SK-N-MC (cell line): ENCODE data around the gene SLC25A28.

Source experiments
- DNase-seq: peaks from one replicate; pipeline ENCODE4 v3.0.0-alpha.2; 2011; ENCODE audit warnings: low read depth, low spot score
- H3K27ac ChIP-seq: fragments of 200-600 bp; sonication (generic); 2 replicates; pipeline ENCODE4 v1.5.1; 2016; ENCODE audit warnings: mixed run types
- H3K36me3 ChIP-seq: fragments of 200-600 bp; sonication (generic); 2 replicates; pipeline ENCODE4 v1.6.1; 2017; ENCODE audit warnings: antibody characterized with exemption, low read length, mixed read lengths; ENCODE audit not compliant: insufficient read depth
- H3K4me3 ChIP-seq: fragments of 200-600 bp; sonication (generic); 2 replicates; pipeline ENCODE4 v1.5.1; 2016
- H3K9ac ChIP-seq: fragments of 200-600 bp; sonication (generic); 2 replicates; pipeline ENCODE4 v1.8.0; 2017; ENCODE audit warnings: mixed run types, mixed read lengths; ENCODE audit not compliant: insufficient read length
- H3K9me3 ChIP-seq: fragments of 200-600 bp; sonication (generic); 2 replicates; pipeline ENCODE4 v1.6.1; 2017; ENCODE audit warnings: low read depth, mild to moderate bottlenecking, antibody characterized with exemption, low read length, moderate library complexity, mixed read lengths
- EZH2 ChIP-seq: fragments of 200-600 bp; sonication (generic); IDR thresholded peaks from one replicate; pipeline ENCODE4 v1.6.1; 2017; ENCODE audit warnings: antibody characterized with exemption
- FOXP2 ChIP-seq: optimal IDR thresholded peaks from 2 replicates; pipeline ENCODE3; 2011; ENCODE audit warnings: mild to moderate bottlenecking, moderate library complexity; ENCODE audit not compliant: insufficient read depth; ENCODE audit errors: extremely low read length, control extremely low read depth
- POLR2AphosphoS5 ChIP-seq: IDR thresholded peaks from 2 replicates; pipeline ENCODE4 v1.6.1; 2012; ENCODE audit warnings: mild to moderate bottlenecking, low read depth, low read length, borderline replicate concordance

Gene SLC25A28

GRCh38 chr10:99619851-99620710 lies at the start of gene SLC25A28:
Gene SLC25A28 (minus strand): TSS chr10:99620439. CDS start chr10:99620335, 104 bp downstream.
- H3K36me3 ChIP-seq = no peaks in the 10 kb centered on the region
- H3K27ac ChIP-seq = peak within 1 kb of the TSS; percentile 84
- H3K4me3 ChIP-seq = peak within 1 kb of the TSS; percentile 85
- DNase-seq = peak; percentile 94
- TF ChIP-seq POLR2AphosphoS5 (no peak), FOXP2 (peak; percentile 42)
- H3K9me3 ChIP-seq = no peaks in the 10 kb centered on the region
- peak within 1 kb of the TSS; percentile 86 for H3K9ac ChIP-seq

- H3K27ac ChIP-seq = no peak overlapping the region
- H3K36me3 ChIP-seq = no peaks in the 10 kb centered on the region
- H3K9me3 ChIP-seq = no peaks in the 10 kb centered on the region
- H3K9ac ChIP-seq = no peak overlapping the region
- TF ChIP-seq EZH2 (no peak), POLR2AphosphoS5 (no peak), FOXP2 (no peak)
- no peak for DNase-seq
- no peak overlapping the region for H3K4me3 ChIP-seq
Measured at GRCh38 chr10:99667108-99667751, 47.0 kb upstream of the SLC25A28 start.

- DNase-seq = no peak
Measured at GRCh38 chr10:99665304-99665703, 45.1 kb upstream of the SLC25A28 start.

GRCh38 chr10:99661377-99661763 lies 41.1 kb upstream of the SLC25A28 start:
- Histone ChIP-seq H3K9me3 (no peaks in the 10 kb centered on the region), H3K9ac (no peak overlapping the region)
- no peak for TF ChIP-seq POLR2AphosphoS5
- TF ChIP-seq FOXP2 = no peak
- TF ChIP-seq EZH2 = no peak

More at GRCh38 chr10:99665304-99665703, 45.1 kb upstream of the SLC25A28 start:
- H3K36me3 ChIP-seq = no peaks in the 10 kb centered on the region
- no peaks in the 10 kb centered on the region for H3K9me3 ChIP-seq
- no peak overlapping the region for H3K4me3 ChIP-seq
- H3K27ac ChIP-seq = no peak overlapping the region
- H3K9ac ChIP-seq = no peak overlapping the region
- no peak for TF ChIP-seq POLR2AphosphoS5
- no peak for TF ChIP-seq FOXP2
- no peak for TF ChIP-seq EZH2

GRCh38 chr10:99660662-99661376 lies 40.6 kb upstream of the SLC25A28 start:
- H3K4me3 ChIP-seq = no peak overlapping the region
- DNase-seq = no peak
- TF ChIP-seq FOXP2 (no peak), POLR2AphosphoS5 (no peak), EZH2 (no peak)
- H3K9me3 ChIP-seq = no peaks in the 10 kb centered on the region
- H3K36me3 ChIP-seq = no peaks in the 10 kb centered on the region
- no peak overlapping the region for H3K27ac ChIP-seq
- no peak overlapping the region for H3K9ac ChIP-seq

More at GRCh38 chr10:99661377-99661763, 41.1 kb upstream of the SLC25A28 start:
- Histone ChIP-seq H3K27ac (no peak overlapping the region), H3K36me3 (no peaks in the 10 kb centered on the region), H3K4me3 (no peak overlapping the region)
- DNase-seq = no peak

- Histone ChIP-seq H3K36me3 (no peaks in the 10 kb centered on the region), H3K9ac (peak overlapping the region; percentile 74), H3K4me3 (peak overlapping the region; percentile 83), H3K9me3 (no peaks in the 10 kb centered on the region), H3K27ac (no peak overlapping the region)
- TF ChIP-seq FOXP2 (no peak), EZH2 (no peak), POLR2AphosphoS5 (no peak)
- no peak for DNase-seq
Measured at GRCh38 chr10:99659868-99660366, 39.7 kb upstream of the SLC25A28 start.

GRCh38 chr10:99659031-99659867 lies 39.0 kb upstream of the SLC25A28 start, which contains the start of gene ENTPD7:
Gene ENTPD7 (plus strand): TSS chr10:99659509. CDS start chr10:99659957, 448 bp downstream.
- H3K9me3 ChIP-seq = no peaks in the 10 kb centered on the region
- TF ChIP-seq EZH2 = no peak
- TF ChIP-seq POLR2AphosphoS5 = peak; percentile 28; the same call in 1 of the 2 replicates
- no peak within 1 kb of the TSS for H3K27ac ChIP-seq
- peak within 1 kb of the TSS; percentile 83 for H3K4me3 ChIP-seq
- no peak for DNase-seq
- H3K36me3 ChIP-seq = no peaks in the 10 kb centered on the region
- H3K9ac ChIP-seq = peak within 1 kb of the TSS; percentile 74

- Histone ChIP-seq H3K9ac (no peak overlapping the region), H3K9me3 (no peaks in the 10 kb centered on the region), H3K27ac (no peak overlapping the region), H3K36me3 (no peaks in the 10 kb centered on the region), H3K4me3 (peak overlapping the region; percentile 83)
- no peak for DNase-seq
- no peak for TF ChIP-seq FOXP2
- no peak for TF ChIP-seq POLR2AphosphoS5
- TF ChIP-seq EZH2 = no peak
Measured at GRCh38 chr10:99658622-99659030, 38.4 kb upstream of the SLC25A28 start.
